Activated CD4-positive, alpha-beta memory T cell treated with anti-CD3 and anti-CD28 coated beads, Interleukin-2, amount 10 ng/mL, durations not matched to agents 7 days and 5 days (primary cell): ENCODE results near the gene PDE7B. TPM values are rescaled to one million over a fixed set of nuclear protein-coding genes. Genes with fewer than 3 reads are reported as not detected.

Experiments used
- CTCF ChIA-PET: fragments of 350-600 bp; sonication (Branson Sonifier 250); formaldehyde crosslinking; loops from one replicate; lab custom pipeline; 2021; ENCODE audit warnings: antibody characterized with exemption, inconsistent platforms; lab: Charles Lee
- POLR2A ChIA-PET: fragments of 350-600 bp; sonication (Branson Sonifier 250); formaldehyde crosslinking; loops from one replicate; lab custom pipeline; 2021; ENCODE audit warnings: antibody characterized with exemption; lab: Charles Lee
- DNase-seq: peaks from one replicate; pipeline ENCODE4 v3.0.0-alpha.2; 2020
- H3K27ac Mint-ChIP-seq: one replicate; pipeline ENCODE4 v1.8.0; 2021; ENCODE audit warnings: mild to moderate bottlenecking, mixed read lengths
- H3K27me3 Mint-ChIP-seq: one replicate; pipeline ENCODE4 v1.8.0; 2021; ENCODE audit warnings: mixed read lengths
- H3K36me3 Mint-ChIP-seq: one replicate; pipeline ENCODE4 v1.8.0; 2021; ENCODE audit warnings: low read depth, mixed read lengths
- H3K4me1 Mint-ChIP-seq: one replicate; pipeline ENCODE4 v1.8.0; 2021; ENCODE audit warnings: mixed read lengths
- H3K4me3 Mint-ChIP-seq: one replicate; pipeline ENCODE4 v1.8.0; 2021; ENCODE audit warnings: mild to moderate bottlenecking, mixed read lengths
- H3K9me3 Mint-ChIP-seq: one replicate; pipeline ENCODE4 v1.8.0; 2021; ENCODE audit warnings: mixed read lengths
- total RNA-seq, 2 experiments: library from RNA; stranded (reverse); gene quantifications; one replicate each; pipeline ENCODE4 v1.2.3, GENCODE V29; 2021

Gene PDE7B
- total RNA-seq, 2 experiments from 2014 or later, result 0.68 to 0.95 TPM

DNA sequence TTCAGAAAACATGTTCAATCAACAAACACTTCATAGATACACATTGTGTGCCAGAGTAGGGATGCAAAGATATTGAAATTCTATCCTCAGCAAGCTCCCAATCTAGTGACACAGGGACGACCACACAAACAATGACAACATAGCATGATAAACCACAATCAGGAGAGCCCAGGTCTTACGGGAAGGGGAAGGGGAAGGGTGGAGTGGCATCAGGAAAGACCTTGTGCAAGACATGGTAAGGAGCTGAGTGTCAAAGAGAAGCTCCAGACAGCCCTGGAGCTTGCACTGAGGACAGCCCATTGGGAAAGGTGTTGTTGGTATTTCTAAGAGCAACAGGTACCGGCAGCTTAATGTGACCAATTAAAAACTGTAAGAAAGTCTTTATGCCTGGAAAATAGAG lies 103.6 kb downstream of the PDE7B start:
- no peaks in the 10 kb centered on the region for H3K9me3 Mint-ChIP-seq
- POLR2A ChIA-PET, result no interaction called here
- no peaks in the 10 kb centered on the region for H3K36me3 Mint-ChIP-seq
- peaks cover 8% of the 10 kb centered on the region for H3K27me3 Mint-ChIP-seq
- no peak overlapping the region for H3K27ac Mint-ChIP-seq
- no peaks in the 10 kb centered on the region for H3K4me1 Mint-ChIP-seq
- no peak overlapping the region for H3K4me3 Mint-ChIP-seq
- CTCF ChIA-PET, result no interaction called here
- no peak for DNase-seq

DNA sequence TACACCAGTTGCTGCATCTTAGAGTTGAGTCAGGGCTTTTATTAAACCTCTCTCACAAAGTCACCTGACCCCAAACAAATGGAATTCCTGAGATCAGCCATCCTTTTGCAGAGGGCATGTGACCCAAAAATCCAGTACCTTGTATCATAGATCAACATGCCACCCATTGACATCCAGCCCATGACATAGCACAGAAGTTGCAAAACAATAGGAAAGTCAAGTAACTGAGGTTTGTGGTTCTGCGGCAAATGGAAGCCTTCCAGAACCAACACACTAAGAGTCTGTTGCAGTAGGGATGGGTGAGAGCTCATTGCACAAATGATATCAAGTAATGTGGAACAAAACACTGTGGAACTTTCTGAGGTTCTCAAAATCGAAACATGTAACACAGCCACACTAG lies 111.2 kb downstream of the PDE7B start:
- POLR2A ChIA-PET, result no interaction called here
- peaks cover 6% of the 10 kb centered on the region for H3K27me3 Mint-ChIP-seq
- H3K36me3 Mint-ChIP-seq, result no peaks in the 10 kb centered on the region
- no peak for DNase-seq
- no peak overlapping the region for H3K27ac Mint-ChIP-seq
- no peaks in the 10 kb centered on the region for H3K4me1 Mint-ChIP-seq
- CTCF ChIA-PET, result no interaction called here
- no peaks in the 10 kb centered on the region for H3K9me3 Mint-ChIP-seq
- H3K4me3 Mint-ChIP-seq, result no peak overlapping the region

DNA sequence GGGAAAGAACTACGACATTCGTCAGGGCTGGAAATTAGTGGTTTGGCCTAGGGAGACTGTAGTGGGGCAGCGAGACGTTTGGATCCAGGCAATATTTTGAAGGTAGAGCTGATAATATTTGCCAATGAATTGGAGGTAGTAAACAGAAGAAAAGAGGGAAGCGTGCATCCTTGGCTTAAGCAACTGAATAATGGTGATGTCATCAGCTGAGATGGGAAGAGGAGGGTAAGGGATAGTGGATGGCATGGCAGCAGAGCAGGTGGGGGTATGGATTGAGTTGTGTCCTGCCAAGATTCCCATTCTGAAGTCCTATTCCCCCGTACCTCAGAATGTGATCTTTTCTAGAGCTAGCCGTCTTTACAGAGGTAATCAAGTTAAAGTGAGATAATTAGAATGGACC lies 119.2 kb downstream of the PDE7B start:
- no peak for DNase-seq
- H3K9me3 Mint-ChIP-seq, result no peaks in the 10 kb centered on the region
- H3K36me3 Mint-ChIP-seq, result no peaks in the 10 kb centered on the region
- no peak overlapping the region for H3K4me3 Mint-ChIP-seq
- ChIA-PET POLR2A (no interaction called here), CTCF (no interaction called here)
- no peaks in the 10 kb centered on the region for H3K4me1 Mint-ChIP-seq
- no peaks in the 10 kb centered on the region for H3K27me3 Mint-ChIP-seq
- no peak overlapping the region for H3K27ac Mint-ChIP-seq

DNA sequence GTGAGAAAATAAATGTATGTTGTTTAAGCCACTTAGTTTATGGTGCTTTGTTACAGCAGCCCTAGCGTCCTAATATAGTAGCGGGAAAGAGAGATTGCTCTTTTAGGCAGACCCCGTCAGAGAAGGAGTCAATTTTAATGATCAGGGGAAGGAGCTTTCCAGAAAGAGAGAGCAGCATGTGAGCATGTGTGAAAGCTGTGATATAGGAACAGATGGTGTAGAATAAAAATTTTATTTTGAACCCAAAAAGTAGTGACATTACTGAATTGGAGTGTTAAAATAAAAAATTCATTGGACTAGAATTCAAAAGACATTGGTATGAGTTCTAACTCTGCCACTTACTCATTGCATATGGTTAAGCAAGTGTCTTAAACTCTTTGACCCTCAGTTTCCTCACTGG lies 119.8 kb downstream of the PDE7B start:
- POLR2A ChIA-PET, result no interaction called here
- no peaks in the 10 kb centered on the region for H3K36me3 Mint-ChIP-seq

DNA sequence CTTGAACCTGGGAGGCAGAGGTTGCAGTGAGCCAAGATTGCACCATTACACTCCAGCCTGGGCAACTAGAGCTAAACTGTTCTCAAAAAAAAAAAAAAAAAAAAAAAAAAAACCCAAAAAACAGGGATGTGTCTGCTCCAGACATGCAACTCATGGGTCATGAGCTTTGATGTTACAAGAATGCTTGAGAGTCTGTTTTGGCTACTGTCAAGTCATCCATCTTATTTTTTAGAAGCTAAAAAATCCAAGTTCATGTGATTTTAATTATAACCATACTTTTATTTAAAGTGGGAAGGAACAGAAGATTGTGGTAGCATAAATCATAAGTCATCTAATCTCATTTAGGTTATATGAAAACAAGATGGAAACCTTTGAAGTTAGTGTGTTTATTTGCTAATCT lies 120.6 kb downstream of the PDE7B start:
- Mint-ChIP-seq H3K4me3 (no peak overlapping the region), H3K36me3 (no peaks in the 10 kb centered on the region), H3K27me3 (peaks cover 2% of the 10 kb centered on the region), H3K9me3 (no peaks in the 10 kb centered on the region), H3K4me1 (no peaks in the 10 kb centered on the region), H3K27ac (no peak overlapping the region)
- no peak for DNase-seq
- POLR2A ChIA-PET, result no interaction called here
- CTCF ChIA-PET, result interaction anchor here (0.7 kb wide), 1 partner anchor 10 kb away, joined by 4 read pairs; no protein-coding TSS in a partner anchor

More for the DNA sequence above, 119.8 kb downstream of the PDE7B start:
- DNase-seq, result no peak
- no peak overlapping the region for H3K4me3 Mint-ChIP-seq
- H3K27me3 Mint-ChIP-seq, result peaks cover 2% of the 10 kb centered on the region
- H3K4me1 Mint-ChIP-seq, result no peaks in the 10 kb centered on the region
- H3K27ac Mint-ChIP-seq, result no peak overlapping the region
- no peaks in the 10 kb centered on the region for H3K9me3 Mint-ChIP-seq
- CTCF ChIA-PET, result no interaction called here

DNA sequence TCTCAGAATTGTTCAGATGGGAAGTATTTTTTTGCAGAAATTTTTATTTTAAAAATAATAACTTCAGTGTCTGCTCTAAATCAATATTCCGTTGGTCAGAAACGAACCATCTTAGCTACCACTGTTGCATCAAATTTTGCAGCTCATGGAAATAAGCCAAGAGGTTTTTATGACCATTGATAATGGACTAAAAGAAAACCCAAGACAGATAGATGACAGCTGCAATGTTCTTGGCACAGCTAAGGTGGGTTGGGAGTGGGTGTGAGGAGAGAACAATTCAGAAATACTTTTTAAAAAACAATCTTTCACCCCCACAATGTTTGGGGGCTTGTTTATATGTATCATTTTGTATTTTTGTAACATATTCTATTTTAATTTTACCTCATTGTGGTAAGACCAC lies 121.1 kb downstream of the PDE7B start:
- H3K4me1 Mint-ChIP-seq, result no peaks in the 10 kb centered on the region
- no peak overlapping the region for H3K27ac Mint-ChIP-seq
- H3K9me3 Mint-ChIP-seq, result no peaks in the 10 kb centered on the region
- H3K4me3 Mint-ChIP-seq, result no peak overlapping the region
- no peaks in the 10 kb centered on the region for H3K36me3 Mint-ChIP-seq
- peaks cover 2% of the 10 kb centered on the region for H3K27me3 Mint-ChIP-seq
- ChIA-PET CTCF (interaction anchor here (0.7 kb wide), 1 partner anchor 9 kb away, joined by 4 read pairs; no protein-coding TSS in a partner anchor), POLR2A (no interaction called here)
- DNase-seq, result no peak

DNA sequence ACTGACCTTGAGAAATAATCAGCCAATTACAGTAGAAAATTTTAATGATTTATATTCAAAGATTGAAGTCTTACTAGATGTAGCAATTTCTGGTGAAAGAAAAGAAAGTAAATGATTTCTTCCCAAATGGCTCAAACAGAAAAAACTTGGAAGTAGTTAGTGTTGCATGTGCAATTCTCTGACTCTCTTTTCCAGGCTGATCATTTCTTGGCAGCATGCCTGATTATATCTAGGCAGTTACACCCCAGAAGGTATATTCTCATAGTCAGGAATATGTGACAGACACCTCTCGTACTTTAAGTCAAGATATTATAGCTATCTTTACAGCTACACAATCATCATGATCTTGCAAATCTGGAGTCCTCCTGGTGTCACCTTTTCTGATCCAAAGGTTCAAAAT lies 122.9 kb downstream of the PDE7B start:
- CTCF ChIA-PET, result interaction anchor here (1.0 kb wide), 1 partner anchor 252 kb away, joined by 4 read pairs; no protein-coding TSS in a partner anchor

DNA sequence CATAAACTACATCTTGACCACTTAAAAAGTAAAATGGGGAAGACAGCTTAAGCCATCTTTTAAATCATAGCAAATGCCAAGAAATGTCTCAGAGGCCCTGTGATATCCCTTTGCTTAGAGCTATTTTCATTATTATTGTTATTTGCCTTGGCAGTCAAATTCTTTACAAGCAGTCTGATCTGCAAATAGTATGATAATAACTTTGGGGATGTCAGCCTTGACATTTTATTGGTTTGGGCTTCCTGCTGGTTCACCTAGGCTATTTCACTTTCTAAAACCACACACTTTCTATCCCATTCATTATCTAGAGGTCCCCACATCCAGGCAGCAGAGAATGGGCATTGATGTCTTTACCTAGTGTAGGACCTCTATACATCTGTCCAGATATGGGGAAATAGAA lies 125.1 kb downstream of the PDE7B start:
- H3K9me3 Mint-ChIP-seq, result peaks cover 2% of the 10 kb centered on the region
- no peaks in the 10 kb centered on the region for H3K4me1 Mint-ChIP-seq
- no peaks in the 10 kb centered on the region for H3K36me3 Mint-ChIP-seq
- H3K27me3 Mint-ChIP-seq, result peaks cover 2% of the 10 kb centered on the region
- no peak overlapping the region for H3K27ac Mint-ChIP-seq
- DNase-seq, result no peak
- CTCF ChIA-PET, result no interaction called here
- no peak overlapping the region for H3K4me3 Mint-ChIP-seq
- POLR2A ChIA-PET, result interaction anchor here (0.6 kb wide), 1 partner anchor 124 kb away, joined by 3 read pairs; no protein-coding TSS in a partner anchor

More for the DNA sequence above, 122.9 kb downstream of the PDE7B start:
- Mint-ChIP-seq H3K9me3 (peaks cover 2% of the 10 kb centered on the region), H3K4me1 (no peaks in the 10 kb centered on the region), H3K36me3 (no peaks in the 10 kb centered on the region), H3K4me3 (no peak overlapping the region), H3K27ac (no peak overlapping the region), H3K27me3 (peaks cover 2% of the 10 kb centered on the region)
- DNase-seq, result no peak
- POLR2A ChIA-PET, result no interaction called here

DNA sequence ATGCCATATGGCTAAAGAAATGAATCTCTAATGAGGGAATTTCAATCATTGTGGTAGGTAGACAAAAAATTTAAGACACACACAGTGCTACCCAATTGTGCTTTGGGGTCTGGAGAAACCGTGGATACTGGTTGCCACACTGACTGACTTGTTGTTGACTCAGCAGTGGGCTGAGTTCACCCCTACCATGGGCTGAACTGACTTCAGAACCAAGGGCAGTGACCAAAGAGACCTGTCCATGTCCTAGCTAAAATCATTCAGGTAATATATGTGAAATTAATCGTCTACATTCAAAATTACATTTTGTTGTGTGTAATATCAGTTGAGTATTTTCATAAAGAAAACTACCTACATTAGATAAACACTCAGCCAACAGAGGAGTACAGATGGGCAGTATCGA lies 131.6 kb downstream of the PDE7B start:
- POLR2A ChIA-PET, result no interaction called here
- H3K4me3 Mint-ChIP-seq, result no peak overlapping the region

DNA sequence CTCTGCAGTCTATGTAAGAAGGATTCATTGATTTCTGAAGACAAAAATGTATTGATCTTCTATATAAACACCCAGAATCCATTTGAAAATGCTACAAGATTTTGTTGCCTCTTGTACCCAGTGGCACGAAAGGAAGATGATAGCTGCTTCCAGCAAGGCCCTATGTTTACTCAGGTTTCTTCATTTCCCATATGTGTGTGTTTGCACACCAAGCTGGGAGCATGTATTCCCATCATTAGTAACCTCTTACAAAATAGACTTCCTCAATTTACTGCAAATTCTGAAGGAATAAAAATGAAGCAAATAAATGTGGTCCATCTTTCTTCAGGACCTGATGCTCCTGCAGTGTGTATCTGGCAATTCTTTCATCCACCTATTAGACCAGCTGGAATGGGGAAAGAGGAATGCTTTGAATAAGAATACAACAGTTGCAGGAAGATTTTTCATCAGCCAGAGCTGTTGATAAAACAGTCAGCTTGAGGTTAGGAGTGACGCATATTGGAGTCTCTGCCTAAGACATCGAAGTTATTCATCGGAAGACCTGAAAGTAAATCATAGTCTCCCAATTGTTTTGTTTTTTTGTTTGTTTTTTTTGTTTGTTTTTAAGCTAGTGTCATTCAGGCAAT lies 132.3 kb downstream of the PDE7B start:
- CTCF ChIA-PET, result no interaction called here
- no peak for DNase-seq
- Mint-ChIP-seq H3K27me3 (peaks cover 3% of the 10 kb centered on the region), H3K27ac (no peak overlapping the region), H3K4me1 (no peaks in the 10 kb centered on the region), H3K36me3 (no peaks in the 10 kb centered on the region), H3K9me3 (no peaks in the 10 kb centered on the region), H3K4me3 (no peak overlapping the region)
- POLR2A ChIA-PET, result no interaction called here

More for the DNA sequence above, 131.6 kb downstream of the PDE7B start:
- Mint-ChIP-seq H3K27me3 (peaks cover 3% of the 10 kb centered on the region), H3K36me3 (no peaks in the 10 kb centered on the region), H3K9me3 (peaks cover 1% of the 10 kb centered on the region), H3K4me1 (no peaks in the 10 kb centered on the region), H3K27ac (no peak overlapping the region)
- CTCF ChIA-PET, result no interaction called here
- DNase-seq, result no peak

DNA sequence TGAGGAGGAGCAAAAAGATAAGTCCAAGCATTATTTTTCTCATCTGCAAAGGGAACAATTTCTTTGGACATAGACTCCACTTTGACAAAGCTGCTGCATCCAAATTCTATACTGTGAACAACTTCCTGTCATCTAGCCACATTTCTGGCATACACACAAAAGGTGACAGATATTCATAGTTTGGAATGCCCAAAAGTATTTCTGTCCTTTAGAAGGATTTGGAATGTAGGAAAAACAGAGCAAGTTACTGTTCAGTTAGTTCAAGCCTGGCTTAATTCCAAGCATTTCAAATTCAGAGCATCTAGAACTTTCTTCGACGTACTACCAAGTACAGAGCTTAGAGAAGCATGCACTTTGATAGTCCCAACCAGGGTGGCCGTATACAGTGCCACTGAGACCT lies 134.0 kb downstream of the PDE7B start:
- CTCF ChIA-PET, result no interaction called here
- no peak for DNase-seq

DNA sequence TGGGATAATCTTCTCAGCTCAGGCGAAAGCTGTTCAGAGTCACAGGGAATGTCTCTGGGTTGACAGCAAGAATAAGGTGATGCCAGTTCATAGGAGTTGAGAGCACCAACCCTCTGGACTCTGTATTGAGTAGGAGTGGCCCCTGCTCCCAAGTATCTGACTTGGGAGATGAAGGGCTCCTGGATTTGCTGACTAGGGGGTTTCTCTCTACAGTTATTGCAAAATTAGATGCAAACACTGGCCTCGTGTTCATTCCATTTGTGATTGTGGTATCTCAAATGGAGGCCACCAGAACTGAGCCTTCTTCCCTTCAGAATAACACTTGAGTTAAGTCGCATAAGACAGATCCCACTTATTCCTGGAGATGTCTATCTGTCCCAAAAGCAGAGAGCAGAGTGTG lies 135.7 kb downstream of the PDE7B start:
- ChIA-PET POLR2A (no interaction called here), CTCF (no interaction called here)
- H3K4me1 Mint-ChIP-seq, result no peaks in the 10 kb centered on the region
- H3K27me3 Mint-ChIP-seq, result peaks cover 3% of the 10 kb centered on the region
- no peaks in the 10 kb centered on the region for H3K36me3 Mint-ChIP-seq
- no peak overlapping the region for H3K4me3 Mint-ChIP-seq
- H3K9me3 Mint-ChIP-seq, result no peaks in the 10 kb centered on the region
- DNase-seq, result no peak
- no peak overlapping the region for H3K27ac Mint-ChIP-seq

More for the DNA sequence above, 134.0 kb downstream of the PDE7B start:
- H3K4me1 Mint-ChIP-seq, result no peaks in the 10 kb centered on the region
- POLR2A ChIA-PET, result no interaction called here
- no peaks in the 10 kb centered on the region for H3K36me3 Mint-ChIP-seq
- H3K27me3 Mint-ChIP-seq, result peaks cover 3% of the 10 kb centered on the region
- no peak overlapping the region for H3K4me3 Mint-ChIP-seq
- no peaks in the 10 kb centered on the region for H3K9me3 Mint-ChIP-seq
- H3K27ac Mint-ChIP-seq, result no peak overlapping the region

DNA sequence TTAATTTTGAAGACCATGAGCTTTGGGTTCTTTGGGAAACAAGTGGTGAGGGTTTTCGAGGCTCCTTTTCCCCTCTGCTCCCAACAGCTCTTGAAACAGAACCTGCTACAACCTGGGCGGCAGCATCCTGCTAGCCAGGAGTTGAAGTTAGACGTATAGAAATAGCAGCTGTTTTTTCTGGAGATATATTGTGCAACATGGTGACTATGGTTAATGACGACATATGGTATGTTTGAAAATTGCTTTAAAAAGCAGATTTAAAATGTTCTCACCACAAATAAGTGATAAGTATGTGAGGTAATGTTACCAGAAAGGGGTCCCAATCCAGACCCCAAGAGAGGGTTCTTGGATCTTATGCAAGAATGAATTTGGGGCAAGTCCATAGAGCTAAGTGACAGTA lies 138.9 kb downstream of the PDE7B start:
- ChIA-PET POLR2A (no interaction called here), CTCF (no interaction called here)
- Mint-ChIP-seq H3K27ac (no peak overlapping the region), H3K4me1 (no peaks in the 10 kb centered on the region), H3K27me3 (no peaks in the 10 kb centered on the region), H3K9me3 (no peaks in the 10 kb centered on the region), H3K4me3 (no peak overlapping the region), H3K36me3 (no peaks in the 10 kb centered on the region)
- DNase-seq, result no peak

DNA sequence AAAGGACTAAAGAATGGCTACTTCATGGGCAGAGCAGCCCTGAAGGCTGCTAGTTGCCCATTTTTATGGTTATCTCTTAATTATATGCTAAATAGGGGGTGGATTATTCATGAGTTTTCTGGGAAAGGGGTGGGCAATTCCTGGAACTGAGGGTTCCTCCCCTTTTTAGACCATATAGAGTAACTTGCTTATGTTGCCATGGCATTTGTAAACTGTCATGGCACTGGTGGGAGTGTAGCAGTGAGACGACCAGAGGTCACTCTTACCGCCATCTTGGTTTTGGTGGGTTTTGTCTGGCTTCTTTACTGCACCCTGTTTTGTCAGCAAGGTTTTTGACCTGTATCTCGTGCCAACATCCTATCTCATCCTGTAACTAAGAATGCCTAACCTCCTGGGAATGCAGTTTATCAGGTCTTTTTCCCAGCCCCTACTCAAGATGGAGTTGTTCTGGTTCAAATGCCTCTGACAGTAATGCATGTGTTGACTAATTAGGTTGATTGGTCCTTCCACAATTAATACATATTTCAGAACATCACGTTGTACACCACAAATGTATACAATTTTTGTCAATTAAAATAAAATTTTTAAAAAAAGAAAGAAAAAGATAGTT lies 139.5 kb downstream of the PDE7B start:
- no peaks in the 10 kb centered on the region for H3K4me1 Mint-ChIP-seq
- no peak overlapping the region for H3K27ac Mint-ChIP-seq
- no peak overlapping the region for H3K4me3 Mint-ChIP-seq
- H3K36me3 Mint-ChIP-seq, result no peaks in the 10 kb centered on the region
- ChIA-PET CTCF (no interaction called here), POLR2A (no interaction called here)
- no peaks in the 10 kb centered on the region for H3K9me3 Mint-ChIP-seq
- no peak for DNase-seq
- no peaks in the 10 kb centered on the region for H3K27me3 Mint-ChIP-seq
